ENCODE results near the gene KIRREL3. TPM values are rescaled to one million over a fixed set of nuclear protein-coding genes. Genes with fewer than 3 reads are reported as not detected.
A peak's percentile ranks its signal among the peaks of the same experiment; 100 is the strongest.

Gene KIRREL3
- total RNA-seq, 1 donor from 2014 or later: 0.09 TPM

- ATAC-seq (no peak), DNase-seq (ENCODE audit: low spot score) (no peak)
- intact Hi-C loops (cut with DNase I): no loop called here
Observed at GRCh38 chr11:126591966-126592489, 408.5 kb downstream of the KIRREL3 start.

DNA sequence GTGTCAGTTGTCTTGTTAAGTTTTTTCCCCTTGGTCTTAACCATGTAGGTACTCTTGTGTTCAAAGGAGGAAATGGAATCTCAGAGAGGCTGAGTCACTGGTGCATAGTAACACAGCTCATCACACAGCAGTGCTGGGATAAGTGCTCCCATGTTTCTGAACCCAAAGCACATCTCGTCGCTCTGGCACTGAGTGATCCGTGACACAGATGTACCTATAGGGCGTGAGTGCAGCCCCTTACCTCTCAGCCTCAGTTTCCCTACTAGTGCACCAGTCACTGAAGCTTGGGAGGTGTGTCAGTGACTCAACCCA, 411.1 kb downstream of the KIRREL3 start:
- intact Hi-C loops (cut with DNase I): no loop called here
- DNase-seq (ENCODE audit: low spot score) (no peak), ATAC-seq (no peak)

DNA sequence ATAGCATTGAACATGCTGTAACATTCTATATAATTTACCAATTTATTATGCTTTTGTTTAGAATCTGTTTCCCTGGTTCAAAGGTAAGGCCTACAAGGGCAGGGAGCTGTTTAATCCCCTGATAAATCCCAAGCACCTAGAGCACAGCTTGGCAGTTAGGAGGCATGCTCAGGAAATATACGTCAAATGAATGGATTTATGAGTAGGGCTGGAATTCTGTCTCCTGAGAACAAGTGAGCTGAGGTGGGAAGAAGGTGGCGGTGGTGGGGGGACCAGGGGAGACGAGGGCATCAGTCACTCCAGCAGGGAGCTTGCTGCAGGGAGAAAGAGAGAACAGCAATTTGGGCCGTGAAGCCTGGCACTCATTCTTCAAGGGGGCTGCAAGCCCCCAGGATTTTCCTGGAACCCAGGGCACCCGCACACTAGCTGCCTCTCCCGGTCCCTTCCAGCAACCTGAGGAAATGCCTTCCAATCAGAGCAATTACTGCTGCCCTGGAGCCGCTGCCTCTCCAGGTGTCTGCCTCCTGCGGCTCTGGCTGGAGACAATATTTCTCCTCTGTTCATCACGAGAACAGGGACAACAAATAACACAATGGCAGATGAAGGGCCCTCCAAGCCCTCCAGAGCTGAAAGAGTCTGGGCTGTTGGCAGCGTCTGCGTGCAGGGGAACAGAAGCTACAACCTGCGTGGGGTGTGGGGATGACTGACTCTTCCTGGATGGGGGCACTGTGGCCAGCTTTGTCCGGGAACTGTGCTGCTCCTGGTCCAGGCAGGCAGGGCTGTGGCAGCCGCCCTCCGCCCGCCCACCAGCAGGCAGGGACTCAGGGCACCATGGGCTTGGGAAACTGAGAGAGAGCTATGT, 411.7 kb downstream of the KIRREL3 start:
- intact Hi-C loops (cut with DNase I): no loop called here
- ATAC-seq: no peak
- DNase-seq (ENCODE audit: low spot score): no peak

DNA sequence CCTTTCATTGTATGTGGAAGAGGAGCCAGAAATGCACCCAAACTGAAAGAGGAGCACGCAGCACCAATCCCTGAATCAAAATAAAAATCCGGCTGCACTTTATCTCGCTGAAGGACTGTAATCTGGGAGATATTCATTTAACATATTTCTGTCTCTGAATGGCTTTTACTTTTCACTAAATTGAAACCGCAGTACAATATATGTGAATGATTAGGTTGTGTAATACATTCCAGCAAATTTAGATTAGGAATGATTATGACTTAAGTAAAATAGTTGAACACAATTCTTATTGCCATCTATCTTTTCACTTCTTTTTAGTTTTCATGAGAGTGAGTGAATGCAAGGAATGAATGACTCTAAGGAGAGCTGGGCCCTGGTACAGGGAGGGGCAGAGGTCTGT, 413.0 kb downstream of the KIRREL3 start:
- ATAC-seq (no peak), DNase-seq (ENCODE audit: low spot score) (no peak)
- intact Hi-C loops (cut with DNase I): no loop called here

DNA sequence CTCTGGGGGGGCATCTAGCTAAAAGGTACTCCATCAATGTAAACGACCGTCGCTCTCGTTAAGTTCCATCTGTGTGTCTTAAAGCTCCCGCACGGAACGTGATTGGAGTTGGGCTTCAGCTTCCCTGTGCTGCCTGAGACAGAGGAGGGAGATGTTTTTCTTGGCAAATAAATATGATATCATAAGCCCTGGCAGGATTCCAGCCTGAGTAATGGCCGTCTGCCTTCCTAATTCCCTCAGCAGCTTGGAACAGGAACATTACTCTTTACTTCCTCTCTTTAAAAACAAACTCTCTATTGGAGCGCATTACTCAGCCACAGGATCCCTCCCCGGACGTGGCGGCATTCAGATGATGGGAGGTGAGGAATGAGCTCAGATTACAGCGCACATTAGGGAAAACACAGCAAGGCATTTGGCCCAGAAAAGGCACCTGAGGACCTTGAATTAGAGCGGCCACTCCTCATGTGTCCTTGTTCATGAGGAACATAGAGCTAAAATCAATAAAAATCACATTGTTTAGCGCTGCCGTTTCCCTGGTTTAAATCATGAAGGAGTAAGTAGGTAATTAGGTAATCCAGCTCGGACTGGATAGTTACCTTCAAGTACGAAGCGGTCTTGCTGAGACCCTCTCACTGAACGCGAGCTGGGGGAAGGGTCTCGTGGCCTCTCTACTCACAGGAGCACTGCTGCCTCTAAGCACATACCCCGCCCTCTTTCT, 414.6 kb downstream of the KIRREL3 start:
- ATAC-seq: peak; percentile 95
- peak; percentile 75 for DNase-seq (ENCODE audit: low spot score)
- intact Hi-C loops (cut with DNase I): no loop called here

GRCh38 chr11:126585388-126585773, 415.2 kb downstream of the KIRREL3 start:
- no peak for DNase-seq (ENCODE audit: low spot score)
- peak; percentile 31 for ATAC-seq

DNA sequence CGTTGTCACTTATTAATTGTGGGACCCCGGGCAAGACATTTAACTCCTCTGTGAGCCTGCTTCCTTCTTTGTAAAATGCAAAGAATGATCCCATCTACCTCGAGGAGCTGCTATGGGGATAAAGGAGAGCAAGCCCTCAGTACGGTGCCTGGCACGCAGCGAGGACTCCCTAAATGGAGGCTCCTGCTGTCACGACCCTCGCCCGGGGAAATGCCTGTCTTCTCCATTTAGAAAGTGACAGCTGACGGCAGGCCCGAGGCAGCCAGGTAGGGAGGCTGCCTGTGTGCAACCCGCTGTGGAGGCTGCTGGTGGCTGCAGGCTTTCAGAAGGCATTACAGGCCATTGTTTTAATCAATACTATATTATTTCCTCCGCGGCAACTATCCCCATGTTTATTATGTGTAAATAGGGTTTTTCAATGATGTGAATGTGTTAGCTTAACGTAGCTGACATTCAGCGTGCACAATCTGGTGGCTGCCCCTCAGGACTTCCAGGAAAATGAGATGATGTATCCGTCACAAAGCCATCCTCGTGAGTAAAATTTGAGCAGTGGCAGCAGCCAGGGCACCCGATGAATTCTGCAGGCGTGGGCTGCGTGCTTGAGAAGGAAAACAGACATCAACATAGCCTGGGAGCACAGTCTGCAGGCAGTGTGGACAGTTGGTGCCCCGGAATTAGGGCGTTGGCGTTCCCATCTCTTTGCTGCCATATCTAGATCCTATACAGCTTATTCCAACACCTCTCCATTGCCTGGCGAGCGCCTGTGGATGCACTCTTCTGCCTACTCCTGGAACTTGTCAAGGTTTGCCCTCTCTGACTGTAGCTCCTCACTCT, 416.8 kb downstream of the KIRREL3 start:
- DNase-seq (ENCODE audit: low spot score) (no peak), ATAC-seq (no peak)
- intact Hi-C loops (cut with DNase I): no loop called here

More at GRCh38 chr11:126585388-126585773, 415.2 kb downstream of the KIRREL3 start:
- intact Hi-C loops (cut with DNase I): no loop called here

GRCh38 chr11:126583101-126583500, 417.5 kb downstream of the KIRREL3 start:
- ATAC-seq (no peak), DNase-seq (ENCODE audit: low spot score) (no peak)
- intact Hi-C loops (cut with DNase I): no loop called here

DNA sequence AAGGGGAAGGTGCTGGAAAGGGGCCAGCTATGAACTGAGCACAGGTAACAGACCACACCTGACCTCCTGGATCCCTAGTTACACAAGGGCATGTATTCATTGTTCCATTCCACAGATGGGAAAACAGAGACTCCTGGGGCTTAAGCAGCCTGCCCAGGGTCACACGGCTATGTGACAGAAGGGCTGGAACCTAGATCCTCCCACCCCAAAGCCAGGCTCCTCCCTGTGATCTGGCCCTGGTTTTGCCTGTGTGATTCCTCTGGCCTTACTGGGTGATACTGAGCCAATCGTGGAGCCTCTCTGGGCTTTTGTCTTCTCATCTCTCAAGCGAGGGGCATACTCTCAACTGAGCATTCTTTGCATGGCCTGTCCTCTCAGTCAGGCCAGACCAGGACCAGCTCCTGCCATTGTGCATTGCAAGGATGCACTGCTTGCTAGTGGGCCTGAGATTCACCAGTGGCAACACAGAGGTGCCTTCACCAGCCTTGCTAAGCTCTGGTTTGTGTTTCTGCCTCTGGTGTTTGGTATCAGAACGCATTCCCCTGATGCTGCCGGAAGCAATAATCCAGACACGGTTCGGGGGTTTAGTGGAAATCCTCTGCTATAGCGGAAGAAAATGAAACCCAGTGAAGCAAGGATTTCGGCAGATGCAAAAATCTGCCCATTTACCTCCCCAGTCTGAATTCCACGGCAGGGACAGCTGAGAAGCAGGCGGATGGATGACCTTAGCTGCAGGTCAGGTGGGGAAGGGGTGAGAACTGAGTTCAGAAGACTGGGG, 418.5 kb downstream of the KIRREL3 start:
- no peak for ATAC-seq
- intact Hi-C loops (cut with DNase I): no loop called here
- no peak for DNase-seq (ENCODE audit: low spot score)

DNA sequence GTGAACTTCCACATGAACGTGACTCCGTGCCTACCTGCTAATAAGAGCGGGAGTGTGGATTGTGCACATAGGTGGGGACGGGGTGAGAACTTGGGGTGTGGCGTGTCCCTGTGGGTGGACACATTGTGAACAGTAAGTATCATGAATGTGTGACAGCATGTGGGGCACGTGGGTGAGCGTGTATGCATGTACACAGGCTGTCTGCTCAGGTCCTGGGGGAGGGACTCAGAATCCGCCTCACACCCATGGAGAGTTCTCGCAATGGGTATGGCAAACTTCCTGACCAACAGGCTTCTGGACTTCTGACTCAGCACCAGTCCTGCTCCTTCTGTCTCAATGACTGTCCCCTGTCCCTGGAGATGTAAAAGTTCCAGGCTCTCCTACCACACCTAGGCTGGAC, 422.1 kb downstream of the KIRREL3 start:
- ATAC-seq (no peak), DNase-seq (ENCODE audit: low spot score) (no peak)
- intact Hi-C loops (cut with DNase I): no loop called here

GRCh38 chr11:126578021-126578420, 422.5 kb downstream of the KIRREL3 start:
- ATAC-seq (no peak), DNase-seq (ENCODE audit: low spot score) (no peak)
- intact Hi-C loops (cut with DNase I): no loop called here

GRCh38 chr11:126575849-126576248, 424.7 kb downstream of the KIRREL3 start:
- intact Hi-C loops (cut with DNase I): no loop called here
- no peak for ATAC-seq
- no peak for DNase-seq (ENCODE audit: low spot score)

GRCh38 chr11:126573325-126573978, 427.1 kb downstream of the KIRREL3 start:
- ATAC-seq (no peak), DNase-seq (ENCODE audit: low spot score) (no peak)
- intact Hi-C loops (cut with DNase I): no loop called here

GRCh38 chr11:126570489-126570888, 430.1 kb downstream of the KIRREL3 start:
- intact Hi-C loops (cut with DNase I): no loop called here
- DNase-seq (ENCODE audit: low spot score): no peak
- ATAC-seq: no peak

- no peak for ATAC-seq
- DNase-seq (ENCODE audit: low spot score): no peak
- intact Hi-C loops (cut with DNase I): no loop called here
Observed at GRCh38 chr11:126567419-126567818, 433.2 kb downstream of the KIRREL3 start.

GRCh38 chr11:126564566-126564965, 436.0 kb downstream of the KIRREL3 start:
- intact Hi-C loops (cut with DNase I): no loop called here
- no peak for DNase-seq (ENCODE audit: low spot score)
- no peak for ATAC-seq

GRCh38 chr11:126561327-126561893, 439.2 kb downstream of the KIRREL3 start:
- ATAC-seq (no peak), DNase-seq (ENCODE audit: low spot score) (no peak)
- intact Hi-C loops (cut with DNase I): no loop called here

DNA sequence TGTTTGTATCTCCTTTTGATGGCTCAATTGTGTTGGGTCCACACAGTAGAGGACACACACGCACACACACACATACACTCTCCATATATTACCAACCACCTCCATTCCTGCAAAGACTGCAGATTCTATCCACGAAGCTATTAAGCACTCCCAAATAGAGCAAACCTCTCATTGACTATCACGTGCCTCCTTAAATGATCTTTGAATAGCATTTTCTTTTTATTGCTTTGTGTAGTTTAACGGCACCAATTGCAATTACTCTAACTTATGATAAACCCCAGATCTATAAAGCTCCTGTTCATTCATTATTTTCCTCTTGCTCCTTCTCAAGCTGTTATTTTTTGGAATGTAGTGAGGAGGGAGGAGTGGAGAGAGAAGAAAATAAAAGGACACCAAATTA, 440.3 kb downstream of the KIRREL3 start:
- no peak for DNase-seq (ENCODE audit: low spot score)
- intact Hi-C loops (cut with DNase I): no loop called here
- no peak for ATAC-seq

Data from sciatic nerve (tissue), 2 donors.